Bronchial epithelial cell (primary cell): ENCODE measurements around the gene OSBPL3. TPM values are rescaled to one million over a fixed set of nuclear protein-coding genes. Genes with fewer than 3 reads are reported as not detected.
A peak's percentile ranks its signal among the peaks of the same experiment; 100 is the strongest.

Experiments used
- DNase-seq: peaks from one replicate; pipeline ENCODE4 v3.0.0-alpha.2; 2010; ENCODE audit warnings: low read depth
- FAIRE-seq: peaks from 2 replicates; lab custom pipeline; 2011; peaks lifted over from hg19 to GRCh38; lab: Jason Lieb, UNC
- H3K27me3 ChIP-seq: 2 replicates; pipeline ENCODE4 v1.5.1; 2011; ENCODE audit warnings: low read length; ENCODE audit not compliant: control insufficient read depth, insufficient read depth
- H3K36me3 ChIP-seq: 2 replicates; pipeline ENCODE4 v1.5.1; 2011; ENCODE audit warnings: low read length; ENCODE audit not compliant: control insufficient read depth, insufficient read depth
- H3K4me3 ChIP-seq: 2 replicates; pipeline ENCODE4 v1.5.1; 2011; ENCODE audit warnings: mild to moderate bottlenecking, low read depth, low read length, control low read depth
- total RNA-seq: library from RNA; depleted of rRNA; stranded (reverse); fragments of >200 nt; gene quantifications from 2 replicates; pipeline ENCODE4 v1.2.1, GENCODE V29; 2014
- TF ChIP-seq, protein P1 (sequence below): IDR thresholded peaks from 2 replicates; pipeline ENCODE4 v1.5.1; 2011; ENCODE audit warnings: mild to moderate bottlenecking, moderate library complexity, low read length, control low read depth, inconsistent platforms; ENCODE audit not compliant: insufficient read depth, severe bottlenecking

Gene OSBPL3
- total RNA-seq, 1 donor from 2014 or later: 25.0 TPM

DNA sequence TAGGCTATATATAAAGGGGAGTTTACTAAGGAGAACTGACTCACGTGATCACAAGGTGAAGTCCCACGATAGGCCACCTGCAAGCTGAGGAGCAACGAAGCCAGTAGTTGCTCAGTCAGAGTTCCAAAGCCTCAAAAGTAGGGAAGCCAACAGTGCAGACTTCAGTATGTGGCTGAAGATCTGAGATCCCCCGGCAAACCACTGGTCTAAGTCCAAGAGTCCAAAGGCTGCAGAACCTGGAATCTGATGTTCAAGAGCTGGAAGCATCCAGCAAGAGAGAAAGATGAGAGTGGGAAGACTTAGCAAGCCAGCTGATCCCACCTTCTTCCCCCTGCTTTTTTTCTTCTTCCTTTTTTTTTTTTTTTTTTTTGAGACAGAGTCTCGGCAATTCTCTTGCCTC lies 195.7 kb downstream of the OSBPL3 start:
- no peak for DNase-seq
- TF ChIP-seq, protein P1, sequence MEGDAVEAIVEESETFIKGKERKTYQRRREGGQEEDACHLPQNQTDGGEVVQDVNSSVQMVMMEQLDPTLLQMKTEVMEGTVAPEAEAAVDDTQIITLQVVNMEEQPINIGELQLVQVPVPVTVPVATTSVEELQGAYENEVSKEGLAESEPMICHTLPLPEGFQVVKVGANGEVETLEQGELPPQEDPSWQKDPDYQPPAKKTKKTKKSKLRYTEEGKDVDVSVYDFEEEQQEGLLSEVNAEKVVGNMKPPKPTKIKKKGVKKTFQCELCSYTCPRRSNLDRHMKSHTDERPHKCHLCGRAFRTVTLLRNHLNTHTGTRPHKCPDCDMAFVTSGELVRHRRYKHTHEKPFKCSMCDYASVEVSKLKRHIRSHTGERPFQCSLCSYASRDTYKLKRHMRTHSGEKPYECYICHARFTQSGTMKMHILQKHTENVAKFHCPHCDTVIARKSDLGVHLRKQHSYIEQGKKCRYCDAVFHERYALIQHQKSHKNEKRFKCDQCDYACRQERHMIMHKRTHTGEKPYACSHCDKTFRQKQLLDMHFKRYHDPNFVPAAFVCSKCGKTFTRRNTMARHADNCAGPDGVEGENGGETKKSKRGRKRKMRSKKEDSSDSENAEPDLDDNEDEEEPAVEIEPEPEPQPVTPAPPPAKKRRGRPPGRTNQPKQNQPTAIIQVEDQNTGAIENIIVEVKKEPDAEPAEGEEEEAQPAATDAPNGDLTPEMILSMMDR: no peak
- Histone ChIP-seq H3K4me3 (no peak overlapping the region), H3K27me3 (no peaks in the 10 kb centered on the region), H3K36me3 (no peaks in the 10 kb centered on the region)
- FAIRE-seq: no peak

DNA sequence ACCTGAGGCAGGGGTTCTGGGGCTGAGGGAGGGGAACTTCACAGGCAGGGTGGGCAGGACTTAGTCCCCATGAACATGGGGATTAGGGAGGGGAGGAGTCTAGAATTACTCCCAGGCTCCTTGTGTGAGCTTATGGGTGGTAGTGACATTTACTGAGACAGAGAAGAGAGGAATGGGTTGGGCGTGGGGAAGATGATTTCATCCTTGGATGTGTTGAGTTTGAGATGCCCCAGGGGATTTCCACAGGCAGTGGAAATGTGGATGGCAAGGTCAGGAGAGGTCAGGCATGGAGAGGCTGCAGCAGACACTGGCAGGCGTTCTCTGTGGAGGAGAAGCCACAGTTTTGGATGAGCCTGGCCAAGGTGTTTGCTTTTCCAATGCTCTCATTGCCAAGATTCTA lies 196.3 kb downstream of the OSBPL3 start:
- FAIRE-seq (no peak), DNase-seq (no peak)
- TF ChIP-seq, protein P1: no peak
- Histone ChIP-seq H3K4me3 (no peak overlapping the region), H3K36me3 (no peaks in the 10 kb centered on the region), H3K27me3 (no peaks in the 10 kb centered on the region)

DNA sequence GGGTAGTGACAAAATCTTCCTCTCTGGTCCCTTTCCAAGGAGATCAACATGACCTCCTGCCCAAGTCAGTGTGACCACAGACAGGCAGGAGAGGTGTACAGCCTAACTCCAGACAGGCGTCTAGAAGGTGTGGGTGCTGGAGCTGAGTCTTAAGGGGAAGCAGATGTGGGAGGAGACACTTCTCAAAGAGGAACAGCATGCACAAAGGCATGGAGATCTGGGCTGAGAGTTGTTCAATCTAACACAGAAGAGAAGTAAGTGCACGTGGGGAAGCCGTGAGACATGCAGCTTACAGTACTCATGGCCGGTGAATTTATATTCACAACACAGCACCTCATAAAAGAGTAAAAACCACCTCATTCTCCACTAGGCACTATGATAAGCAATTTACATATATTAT lies 198.9 kb downstream of the OSBPL3 start:
- no peak for DNase-seq
- no peak for FAIRE-seq
- H3K36me3 ChIP-seq: no peaks in the 10 kb centered on the region
- H3K4me3 ChIP-seq: no peak overlapping the region
- TF ChIP-seq, protein P1: no peak
- no peaks in the 10 kb centered on the region for H3K27me3 ChIP-seq

DNA sequence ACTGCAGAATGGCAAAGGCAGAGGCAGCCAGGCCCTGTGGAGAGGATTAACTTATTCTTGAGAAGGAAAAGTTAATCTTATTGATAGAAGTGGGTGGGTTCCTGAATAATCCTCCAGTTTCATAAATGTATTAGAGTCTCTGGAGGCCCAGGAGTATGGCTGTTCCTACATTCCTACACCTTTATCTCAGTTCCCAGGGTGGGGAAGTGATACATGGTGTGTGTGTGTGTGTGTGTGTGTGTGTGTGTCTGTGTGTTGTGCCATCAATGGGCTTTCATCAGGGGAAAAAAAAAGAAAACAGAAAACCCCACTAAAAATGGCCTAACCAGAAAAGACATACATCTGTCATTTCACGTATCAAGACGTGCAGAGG lies 200.7 kb downstream of the OSBPL3 start:
- Histone ChIP-seq H3K4me3 (no peak overlapping the region), H3K27me3 (no peaks in the 10 kb centered on the region), H3K36me3 (no peaks in the 10 kb centered on the region)
- DNase-seq (no peak), FAIRE-seq (no peak)
- TF ChIP-seq, protein P1: no peak

DNA sequence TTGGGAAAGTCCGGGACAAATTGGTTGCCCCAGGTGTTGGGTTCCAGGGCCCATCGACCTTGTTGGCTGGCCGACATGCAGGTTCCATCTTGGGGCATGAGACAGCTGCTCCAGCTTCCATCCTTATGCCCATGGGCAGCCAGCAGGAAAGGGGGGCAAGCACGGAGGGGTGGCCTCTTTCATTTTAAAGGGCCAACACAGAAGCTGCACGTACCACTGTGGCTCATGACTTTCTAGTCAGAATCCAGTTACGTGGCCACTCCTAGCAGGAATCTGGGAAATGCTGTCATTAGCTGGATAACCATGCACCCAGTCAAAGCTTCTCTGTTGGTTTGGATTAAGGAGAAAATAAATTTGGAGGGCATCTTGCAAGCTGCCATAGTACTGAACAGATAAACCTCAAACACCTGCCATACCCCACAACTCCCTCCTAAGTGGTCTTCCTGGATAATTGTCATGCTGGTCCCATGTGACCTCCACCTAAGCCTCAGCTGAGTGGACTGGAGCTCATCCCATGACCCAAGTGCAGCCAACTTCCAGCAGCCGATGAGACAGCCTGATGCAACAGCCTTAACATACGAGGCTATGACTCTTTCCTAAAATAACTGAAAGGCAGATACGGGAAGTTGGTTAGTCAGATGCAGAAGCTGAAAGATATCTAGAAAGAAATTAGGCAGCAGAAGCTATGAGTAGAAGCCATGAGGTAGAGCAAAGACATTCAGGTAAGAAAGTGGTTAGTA lies 201.3 kb downstream of the OSBPL3 start:
- FAIRE-seq (peak; percentile 36), DNase-seq (no peak)
- H3K36me3 ChIP-seq: no peaks in the 10 kb centered on the region
- no peak overlapping the region for H3K4me3 ChIP-seq
- TF ChIP-seq, protein P1: no peak
- H3K27me3 ChIP-seq: no peaks in the 10 kb centered on the region

DNA sequence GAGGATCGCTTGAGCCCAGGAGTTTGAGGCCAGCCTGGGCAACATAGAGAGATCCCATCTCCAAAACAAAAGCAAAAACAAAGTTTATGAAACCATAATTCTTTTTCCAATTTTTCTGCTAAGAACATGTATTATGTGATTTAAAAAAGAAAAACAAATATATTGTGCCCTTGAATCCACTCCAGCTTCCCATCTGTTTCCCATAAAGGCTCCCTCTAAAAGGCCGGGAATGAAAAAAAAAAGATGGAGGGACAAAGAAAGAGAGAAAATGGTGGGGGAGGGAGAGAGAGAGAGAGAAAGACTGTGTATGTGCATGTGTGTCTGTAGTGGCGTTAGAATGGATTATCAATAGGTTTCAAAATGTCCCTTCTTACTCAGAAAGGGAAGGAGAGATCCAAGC lies 202.2 kb downstream of the OSBPL3 start:
- no peak for FAIRE-seq
- H3K36me3 ChIP-seq: no peaks in the 10 kb centered on the region

More for the DNA sequence above, 202.2 kb downstream of the OSBPL3 start:
- DNase-seq: no peak
- H3K27me3 ChIP-seq: no peaks in the 10 kb centered on the region
- H3K4me3 ChIP-seq: no peak overlapping the region
- TF ChIP-seq, protein P1: no peak
